Stimulated activated CD8-positive, alpha-beta memory T cell treated with anti-CD3 and anti-CD28 coated beads, Interleukin-4, amount 100 ng/mL, for 4 hours (primary cell): ENCODE measurements around the gene SAP25.

Source experiments
- DNase-seq, 2 donors: peaks; one replicate each; pipeline ENCODE4 v3.0.0-alpha.2; 2020; ENCODE audit warnings: low read depth in 2 of 2, low spot score in 1 of 2

The SAP25 gene

GRCh38 chr7:100598425-100598824 lies 24.7 kb upstream of the SAP25 start:
- no peak for DNase-seq

- no peak for DNase-seq
These were observed 21.5 kb upstream of the SAP25 start for GRCh38 chr7:100595188-100595587.

GRCh38 chr7:100591596-100591995 lies 17.9 kb upstream of the SAP25 start:
- no peak for DNase-seq

- DNase-seq = no peak
These were observed 16.5 kb upstream of the SAP25 start for GRCh38 chr7:100590077-100590737.

DNA sequence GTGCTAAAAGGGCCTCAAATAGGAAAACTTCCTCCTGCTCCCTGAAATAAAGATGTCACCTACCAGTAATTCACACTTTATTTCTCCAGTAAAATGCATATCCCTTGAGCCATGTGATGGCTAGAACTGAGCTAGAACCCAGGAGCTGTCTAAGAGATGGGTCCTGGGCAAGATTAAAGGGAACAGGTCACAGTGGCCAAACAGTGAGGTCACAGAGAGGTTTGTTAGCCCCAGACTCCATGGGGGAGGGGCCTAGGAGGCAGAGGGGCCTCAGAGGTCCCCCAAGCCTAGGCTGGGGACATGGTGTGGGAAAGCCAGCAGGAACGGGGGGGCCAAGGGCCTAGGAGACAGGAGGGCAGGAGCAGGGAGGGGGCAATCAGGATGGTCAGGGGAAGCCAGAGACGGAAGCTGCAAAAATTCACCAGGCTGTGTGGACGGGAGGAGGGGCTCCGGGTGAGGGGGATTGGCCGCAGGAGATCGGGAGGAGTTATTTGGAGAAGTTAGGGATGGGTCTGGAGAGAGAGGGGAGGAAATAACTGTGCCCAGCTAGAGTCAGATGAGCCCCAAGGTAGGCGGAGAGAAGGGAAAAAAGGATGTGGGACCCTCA lies 15.7 kb upstream of the SAP25 start:
- no peak for DNase-seq

GRCh38 chr7:100588438-100588837 lies 14.7 kb upstream of the SAP25 start:
- DNase-seq = no peak

DNA sequence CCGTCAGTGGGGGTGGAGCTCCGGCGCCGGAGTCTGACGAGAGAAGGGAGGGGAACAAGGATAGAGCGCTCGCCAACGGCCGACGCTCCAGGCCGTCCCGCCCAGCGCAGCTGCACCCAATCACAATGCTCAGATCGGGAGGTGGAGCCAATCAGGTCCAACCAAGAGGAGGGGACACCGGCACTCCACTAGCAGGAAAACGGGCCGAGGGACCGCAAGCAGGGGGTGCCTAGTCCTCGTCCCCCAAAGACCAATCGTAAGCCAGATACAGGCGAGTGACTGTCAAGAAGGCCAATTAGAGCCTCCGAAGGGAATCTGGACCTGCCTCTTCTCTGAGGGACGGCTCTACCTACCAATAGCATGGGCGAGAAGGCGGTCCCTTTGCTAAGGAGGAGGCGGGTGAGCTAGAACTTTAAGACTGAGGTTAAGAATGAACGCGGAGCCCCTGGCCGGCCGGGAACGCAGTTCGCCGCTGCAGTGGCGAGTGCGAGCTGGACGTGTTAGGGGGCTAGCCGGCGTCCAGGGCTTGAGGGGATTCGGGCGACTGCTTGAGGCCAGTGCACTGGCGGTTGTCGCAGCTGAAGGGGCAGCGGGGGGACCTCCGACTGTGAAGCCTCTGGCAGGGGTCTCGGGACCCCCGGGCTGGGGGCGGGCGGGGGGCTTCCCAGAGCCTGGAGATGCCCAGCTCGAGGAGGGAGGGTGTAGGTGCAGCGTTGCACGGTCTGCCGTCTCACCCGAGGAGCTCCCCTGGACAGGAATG lies 12.7 kb upstream of the SAP25 start, which contains the start of gene FBXO24:
Gene FBXO24, plus strand, starts transcription at position 63 of the 760 bp plus-strand sequence. Its CDS starts 298 bp downstream, at position 361.
- DNase-seq = peak; percentile 97 to 99

GRCh38 chr7:100585511-100586265 lies 12.0 kb upstream of the SAP25 start, which contains the start of gene LRCH4:
Gene LRCH4 (minus strand): TSS chr7:100586129. CDS start chr7:100586100, 29 bp downstream.
- no peak for DNase-seq

- no peak for DNase-seq
These were observed 11.2 kb upstream of the SAP25 start for GRCh38 chr7:100584683-100585510.

- DNase-seq = no peak
These were observed 10.5 kb upstream of the SAP25 start for GRCh38 chr7:100584054-100584682.

DNA sequence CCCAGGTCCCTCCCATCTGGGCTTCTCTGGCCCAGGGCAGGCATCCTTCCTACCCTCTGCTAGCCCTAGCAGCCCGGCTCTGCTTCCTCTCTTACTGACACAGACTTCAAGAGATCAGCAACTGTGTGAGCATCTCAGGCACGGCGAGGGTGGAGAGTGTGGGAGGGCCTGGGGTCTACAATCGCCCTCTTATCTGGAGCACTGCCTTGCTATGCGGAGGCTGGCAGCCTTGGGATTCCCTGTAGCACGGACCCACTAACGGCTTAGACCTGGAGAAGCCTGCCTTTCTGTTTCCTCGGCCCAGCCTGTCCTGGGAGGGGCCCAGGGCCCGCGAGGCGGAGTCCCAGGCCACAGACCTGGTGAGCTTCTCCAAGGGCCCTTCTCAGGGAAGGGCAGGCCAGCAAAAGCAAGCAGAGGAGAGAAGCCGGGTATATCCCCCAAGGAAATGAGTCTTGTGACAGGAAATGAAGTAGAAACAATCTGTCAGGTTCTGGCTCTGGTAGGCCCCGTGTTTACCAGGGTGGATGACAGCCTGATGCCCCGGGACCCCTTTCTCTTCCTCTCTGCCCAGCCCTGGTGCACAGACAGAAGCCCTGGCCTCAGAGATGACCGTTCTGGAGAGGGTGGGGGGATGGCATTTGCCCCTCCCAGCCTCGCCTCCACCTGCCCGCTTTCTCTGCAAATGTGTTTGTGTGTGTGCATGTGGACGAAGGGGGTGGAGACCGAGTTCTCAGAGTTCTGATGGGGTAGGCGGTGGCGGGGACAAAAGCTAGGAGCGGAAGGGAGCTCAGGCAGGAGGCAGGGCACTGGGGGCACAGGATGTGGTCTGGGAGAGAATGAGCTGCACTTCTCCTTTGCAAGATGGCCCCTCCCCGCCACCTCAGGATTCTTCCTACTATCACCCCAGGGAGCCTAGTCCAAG lies 9.7 kb upstream of the SAP25 start:
- peak in 1 of 2 donors; percentile 36 for DNase-seq

GRCh38 chr7:100582650-100583049 lies 8.9 kb upstream of the SAP25 start:
- no peak for DNase-seq

GRCh38 chr7:100582041-100582579 lies 8.4 kb upstream of the SAP25 start:
- no peak for DNase-seq

DNA sequence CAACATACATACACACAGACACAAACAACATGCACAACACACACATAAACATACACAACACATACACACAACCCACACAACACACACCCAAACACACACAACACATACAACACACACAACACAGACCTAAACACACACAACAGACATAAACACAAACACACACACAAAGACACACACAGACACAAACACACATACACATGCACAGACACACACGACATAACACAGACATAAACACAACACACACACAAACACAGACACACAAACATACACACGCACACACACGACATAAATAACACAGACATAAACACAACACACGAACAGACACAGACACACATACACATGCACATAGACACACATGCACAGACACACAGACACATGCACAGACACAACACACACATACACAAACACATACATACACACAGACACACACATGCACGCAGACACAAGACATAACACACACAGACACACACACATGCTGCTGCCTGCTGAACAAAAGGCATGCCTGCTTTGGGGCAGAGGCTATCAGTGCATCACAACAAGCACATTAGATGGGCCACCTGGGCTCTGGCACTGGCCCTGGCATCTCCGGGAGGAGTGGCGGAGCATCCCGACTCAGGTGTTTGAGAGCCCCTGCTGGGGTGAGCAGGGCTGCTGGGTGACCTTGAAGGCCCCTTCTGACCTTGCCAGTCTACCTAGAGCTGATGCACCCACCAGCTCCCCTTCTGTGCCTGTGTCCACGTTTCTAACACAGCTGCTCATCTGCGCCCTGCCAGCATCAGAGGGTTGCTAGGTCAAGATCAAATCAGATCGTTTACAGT lies 7.0 kb upstream of the SAP25 start:
- no peak for DNase-seq

- DNase-seq = no peak
These were observed 4.8 kb upstream of the SAP25 start for GRCh38 chr7:100578246-100579183.

GRCh38 chr7:100577507-100577906 lies 3.8 kb upstream of the SAP25 start:
- DNase-seq = no peak

DNA sequence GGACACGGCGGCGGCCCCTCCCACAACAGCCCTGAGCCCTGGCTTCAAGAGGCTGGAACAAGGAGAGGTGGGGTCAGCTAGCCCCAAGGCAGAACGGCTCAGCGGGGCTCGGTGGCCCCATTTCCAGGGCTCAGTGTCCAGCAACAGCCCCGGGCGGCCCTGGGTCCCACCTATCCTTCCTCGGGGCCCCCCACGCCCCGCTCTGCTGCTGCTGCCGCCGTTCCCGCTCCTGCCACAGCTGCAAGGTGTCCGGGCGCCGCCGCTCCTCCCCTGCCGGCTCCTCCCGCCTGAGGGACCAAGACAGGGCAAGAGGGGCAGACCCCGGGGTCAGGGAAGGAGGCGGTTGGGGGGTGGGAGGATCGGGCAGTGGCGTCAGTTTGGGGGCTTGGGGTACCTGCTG lies 3.4 kb upstream of the SAP25 start:
- DNase-seq = no peak
